AG09319 (cell line): Measurements from ENCODE around the gene TOM1.

Source experiments
- DNase-seq: peaks from one replicate; pipeline ENCODE4 v3.0.0-alpha.2; 2010; ENCODE audit warnings: low read depth; ENCODE audit errors: extremely low read depth
- TF ChIP-seq, protein P1 (sequence below): IDR thresholded peaks from 2 replicates; pipeline ENCODE4 v1.5.1; 2011; ENCODE audit warnings: low read depth, mild to moderate bottlenecking, inconsistent platforms, low read length, moderate library complexity

The TOM1 gene

DNA sequence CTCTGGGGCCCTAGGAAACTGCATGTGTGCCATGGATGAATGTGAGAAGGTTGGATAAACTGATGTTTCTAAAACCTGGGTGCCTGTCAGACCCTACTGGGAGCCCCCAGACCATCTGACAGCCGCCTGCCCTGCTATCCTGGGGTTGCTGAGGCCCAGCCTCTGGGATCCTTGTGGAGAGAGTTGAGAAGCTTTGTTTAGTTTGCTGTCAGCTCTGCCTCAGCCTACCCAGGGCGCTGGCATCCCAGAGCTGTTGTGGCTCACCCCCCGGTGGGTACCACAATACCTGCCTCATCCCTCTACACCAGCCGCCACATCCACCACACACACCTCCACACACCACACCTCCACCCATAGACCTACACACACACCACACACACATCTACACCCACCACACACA is 42.7 kb downstream of the TOM1 start:
- DNase-seq, result no peak
- TF ChIP-seq, protein P1, sequence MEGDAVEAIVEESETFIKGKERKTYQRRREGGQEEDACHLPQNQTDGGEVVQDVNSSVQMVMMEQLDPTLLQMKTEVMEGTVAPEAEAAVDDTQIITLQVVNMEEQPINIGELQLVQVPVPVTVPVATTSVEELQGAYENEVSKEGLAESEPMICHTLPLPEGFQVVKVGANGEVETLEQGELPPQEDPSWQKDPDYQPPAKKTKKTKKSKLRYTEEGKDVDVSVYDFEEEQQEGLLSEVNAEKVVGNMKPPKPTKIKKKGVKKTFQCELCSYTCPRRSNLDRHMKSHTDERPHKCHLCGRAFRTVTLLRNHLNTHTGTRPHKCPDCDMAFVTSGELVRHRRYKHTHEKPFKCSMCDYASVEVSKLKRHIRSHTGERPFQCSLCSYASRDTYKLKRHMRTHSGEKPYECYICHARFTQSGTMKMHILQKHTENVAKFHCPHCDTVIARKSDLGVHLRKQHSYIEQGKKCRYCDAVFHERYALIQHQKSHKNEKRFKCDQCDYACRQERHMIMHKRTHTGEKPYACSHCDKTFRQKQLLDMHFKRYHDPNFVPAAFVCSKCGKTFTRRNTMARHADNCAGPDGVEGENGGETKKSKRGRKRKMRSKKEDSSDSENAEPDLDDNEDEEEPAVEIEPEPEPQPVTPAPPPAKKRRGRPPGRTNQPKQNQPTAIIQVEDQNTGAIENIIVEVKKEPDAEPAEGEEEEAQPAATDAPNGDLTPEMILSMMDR, result no peak

DNA sequence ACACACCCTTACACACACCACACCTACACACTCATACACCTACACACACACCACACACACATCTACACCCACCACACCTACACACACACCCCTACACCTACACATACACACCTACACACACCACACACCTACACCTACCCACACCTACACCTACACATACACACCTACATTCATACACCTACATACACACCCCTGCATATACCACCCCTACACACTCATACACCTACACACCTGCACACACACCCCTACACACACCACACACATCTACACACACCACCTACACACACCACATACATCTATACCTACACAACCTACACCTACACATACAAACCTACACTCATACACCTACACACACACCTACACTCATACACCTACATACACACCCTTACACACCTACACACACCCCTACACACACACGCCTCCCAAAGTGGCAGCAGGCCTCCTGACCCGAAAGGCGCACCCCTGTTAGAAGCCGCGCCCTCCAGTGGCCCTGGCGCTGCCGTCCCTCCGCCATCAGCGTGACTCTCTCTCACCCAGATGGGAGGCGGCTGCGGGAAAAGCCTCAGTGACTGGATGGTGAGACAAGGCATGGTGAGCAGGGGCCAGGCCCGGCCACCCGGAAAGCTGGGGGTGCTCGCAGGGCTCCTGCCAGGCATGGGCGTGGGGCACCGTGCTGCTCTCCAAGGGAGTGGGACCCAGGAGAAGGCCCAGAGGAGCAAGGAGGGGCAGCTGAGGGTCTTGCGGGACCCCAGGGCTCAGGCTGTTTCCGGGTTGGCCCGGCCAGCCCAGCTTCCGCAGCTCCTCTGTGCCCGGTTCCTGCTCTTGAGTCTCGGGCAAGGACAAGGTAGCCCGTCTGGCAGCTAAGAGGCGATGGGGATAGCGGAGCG is 44.2 kb downstream of the TOM1 start:
- TF ChIP-seq, protein P1, result no peak
- DNase-seq, result no peak

DNA sequence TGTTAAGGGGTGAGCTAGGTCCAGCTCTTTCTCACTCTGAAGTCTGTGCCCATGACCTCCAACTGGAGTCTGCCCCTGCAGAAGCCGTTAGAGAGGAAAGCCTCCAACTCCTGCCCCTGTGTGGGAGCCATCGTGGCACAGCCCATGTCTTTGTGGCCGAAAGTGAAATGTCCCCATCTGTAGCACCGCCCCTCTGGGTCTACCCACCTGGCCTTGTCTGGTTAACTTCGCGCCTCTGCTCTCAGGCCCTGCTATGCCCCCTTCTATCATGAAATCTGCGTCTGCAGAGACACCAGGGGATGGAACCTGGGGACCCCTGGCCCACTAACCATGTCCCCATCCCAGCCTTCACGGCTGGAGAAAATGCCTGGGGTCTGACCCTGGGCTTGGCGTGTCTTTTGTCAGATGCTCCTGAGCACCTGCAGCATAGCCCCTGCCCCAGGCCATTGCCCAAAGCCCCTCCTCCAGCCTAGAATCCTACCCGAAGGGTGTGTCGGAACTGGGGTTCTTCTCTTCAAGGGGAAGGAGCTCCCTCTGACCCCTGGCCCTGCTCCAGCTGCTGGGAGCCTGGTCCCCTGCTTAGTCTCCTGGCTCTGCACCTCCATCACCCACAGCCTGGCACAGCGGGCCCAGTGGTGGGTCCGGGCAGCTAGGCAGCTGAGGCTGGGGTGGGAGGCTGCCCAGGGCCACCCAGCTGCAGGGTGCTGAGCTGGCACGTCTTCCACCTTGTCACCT is 45.4 kb downstream of the TOM1 start:
- DNase-seq, result no peak
- TF ChIP-seq, protein P1, result no peak

DNA sequence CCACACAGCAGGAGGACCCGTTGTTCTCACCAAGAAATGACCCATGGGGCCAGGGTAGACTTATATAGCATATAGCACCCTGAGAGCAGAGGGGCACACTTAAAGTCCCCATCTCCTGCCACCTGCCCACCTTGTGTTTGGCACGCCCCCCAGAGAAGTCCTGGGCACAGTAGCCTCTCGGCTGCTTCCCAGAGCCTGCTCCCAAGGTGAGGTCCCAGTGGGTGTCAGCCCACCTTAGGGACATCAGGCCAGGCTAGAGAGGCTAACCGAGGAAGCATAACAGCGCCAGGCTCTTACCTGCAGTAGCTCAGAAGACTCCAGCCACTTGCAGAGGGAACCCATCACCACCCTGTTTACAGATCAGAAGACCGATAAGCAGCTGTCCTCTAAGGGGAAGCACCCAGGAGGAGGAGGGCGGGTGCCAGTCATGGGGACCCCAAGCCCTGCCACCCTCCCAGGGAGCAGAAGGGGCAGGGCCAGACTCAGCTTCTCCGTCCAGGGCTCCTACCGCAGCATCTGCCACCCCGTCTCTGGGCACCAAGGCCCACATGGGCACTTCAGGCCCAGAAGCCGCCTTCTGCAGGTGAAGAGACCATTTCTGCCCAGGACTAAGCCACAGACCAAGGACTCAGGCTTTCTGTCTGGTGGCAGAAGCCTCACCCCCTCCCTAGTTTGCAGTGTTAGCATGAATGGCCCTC is 46.3 kb downstream of the TOM1 start:
- DNase-seq, result no peak
- TF ChIP-seq, protein P1, result no peak

DNA sequence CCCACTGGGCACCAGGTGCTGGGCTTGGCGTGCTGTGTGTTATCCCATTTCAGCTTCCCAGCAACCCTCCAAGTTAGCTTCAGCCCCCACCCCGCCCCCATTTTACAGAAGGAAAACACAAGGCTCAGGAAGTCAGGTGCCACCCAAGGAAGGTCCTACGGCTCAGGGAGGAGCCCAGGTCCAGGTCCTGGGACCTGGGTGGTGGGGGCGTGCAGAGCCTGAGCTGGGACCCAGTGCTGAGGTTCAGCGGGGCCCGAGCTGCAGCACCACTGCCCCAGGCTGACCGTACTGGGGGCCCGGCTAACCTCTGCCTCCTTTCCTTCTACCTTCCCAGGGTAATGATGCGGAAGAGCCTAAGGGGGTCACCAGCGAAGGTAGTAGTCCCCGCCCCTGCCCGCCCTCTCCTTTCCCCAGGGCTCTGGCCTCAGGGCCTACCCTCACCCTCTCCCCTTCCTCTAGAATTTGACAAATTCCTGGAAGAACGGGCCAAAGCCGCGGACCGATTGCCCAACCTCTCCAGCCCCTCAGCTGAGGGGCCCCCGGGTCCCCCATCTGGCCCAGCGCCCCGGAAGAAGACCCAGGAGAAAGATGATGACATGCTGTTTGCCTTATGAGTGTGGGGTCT is 47.0 kb downstream of the TOM1 start:
- no peak for DNase-seq
- TF ChIP-seq, protein P1, result no peak

DNA sequence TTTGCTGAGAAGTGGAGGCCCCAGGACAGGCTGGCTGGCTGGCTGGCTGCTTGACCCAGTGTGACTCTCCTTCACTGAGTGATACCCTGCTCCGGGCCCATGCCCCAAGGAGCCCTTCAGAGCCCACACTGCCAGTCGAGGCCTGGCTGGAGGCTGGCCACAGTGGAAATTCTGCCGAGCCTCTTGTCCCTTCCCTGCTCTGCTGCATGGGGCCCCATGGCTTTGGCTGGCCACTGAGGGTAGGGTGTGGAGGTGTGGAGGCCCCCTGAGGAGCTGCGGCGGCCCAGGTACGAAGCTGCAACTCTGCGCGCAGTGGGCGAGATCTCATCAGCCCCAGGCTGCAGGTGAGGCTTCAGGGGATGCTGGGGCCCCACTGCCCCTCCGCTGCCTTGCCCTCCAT is 47.8 kb downstream of the TOM1 start:
- TF ChIP-seq, protein P1, result no peak
- DNase-seq, result no peak
